Sigmoid colon (tissue), 7 donors: ENCODE data around the gene ASXL3. TPM values are rescaled to one million over a fixed set of nuclear protein-coding genes. Genes with fewer than 3 reads are reported as not detected.

Source experiments
- DNase-seq: peaks from one replicate; pipeline ENCODE4 v3.0.0-alpha.2; 2019
- H3K27ac ChIP-seq, 4 donors: fragments of 200-600 bp; sonication (generic); one replicate each; pipeline ENCODE4 v1.5.1; 2016 to 2019; ENCODE audit warnings: mild to moderate bottlenecking in 1 of 4
- H3K27me3 ChIP-seq, 3 donors: fragments of 200-600 bp; sonication (generic); one replicate each; pipeline ENCODE4 v1.5.1; 2019; ENCODE audit warnings: mild to moderate bottlenecking in 1 of 3
- H3K36me3 ChIP-seq, 4 donors: fragments of 200-600 bp; sonication (generic); one replicate each; pipeline ENCODE4 v1.5.1; 2016 to 2019
- H3K4me1 ChIP-seq, 4 donors: fragments of 200-600 bp; sonication (generic); one replicate each; pipeline ENCODE4 v1.5.1; 2017 to 2019
- H3K4me3 ChIP-seq, 4 donors: fragments of 200-600 bp; sonication (generic); one replicate each; pipeline ENCODE4 v1.5.1; 2017 to 2019; ENCODE audit warnings: mild to moderate bottlenecking in 2 of 4, moderate library complexity in 1 of 4
- H3K9me3 ChIP-seq, 4 donors: fragments of 200-600 bp in 3 of 4; sonication (generic) in 3 of 4; one replicate each; pipeline versions ENCODE4 v1.5.1 to v1.6.1; 2013 to 2019
- EP300 ChIP-seq, 4 donors: sonication (generic); formaldehyde crosslinking; IDR thresholded peaks; one replicate each; pipeline ENCODE4 v1.6.1; 2017; ENCODE audit warnings: antibody characterized with exemption in 4 of 4
- POLR2A ChIP-seq, 2 donors: fragments of 450-650 bp; IDR thresholded peaks; one replicate each; pipeline ENCODE4 v1.6.1; 2016; ENCODE audit warnings: antibody characterized with exemption in 2 of 2, mild to moderate bottlenecking in 2 of 2, moderate library complexity in 2 of 2
- POLR2AphosphoS5 ChIP-seq, 4 donors: sonication (generic); formaldehyde crosslinking; IDR thresholded peaks; one replicate each; pipeline ENCODE4 v1.6.1; 2017; ENCODE audit warnings: antibody characterized with exemption in 4 of 4
- WGBS, 2 donors: extraction: QIAGEN DNeasy Blood & Tissue Kit; methylation state at CpG; one replicate each; pipeline ENCODE4 v1.1.7; 2013; 5-methylcytosine and 5-hydroxymethylcytosine counted together
- intact Hi-C: fragments of 100-400 bp; cut with DNase I; formaldehyde crosslinking; loops from one replicate; pipeline ENCODE4 v1.15.1; 2023
- polyA plus RNA-seq, 3 donors: library from polyadenylated mRNA; stranded (reverse); fragments of 200-250 nt; gene quantifications; one replicate each; pipeline ENCODE4 v1.2.3, GENCODE V29; 2013
- total RNA-seq, 4 donors: library from RNA; depleted of rRNA; stranded (reverse); fragments of >200 nt; gene quantifications; one replicate each; pipeline ENCODE4 v1.1.0, GENCODE V29; 2016
- TF ChIP-seq, protein P1 (sequence below), 4 experiments: fragments of 450-650 bp in 3 of 4; fragments of 200-600 bp in 1 of 4; IDR thresholded peaks; one replicate each; pipeline ENCODE4 v1.5.1; 2016 to 2019; ENCODE audit warnings: antibody characterized with exemption in 4 of 4, mild to moderate bottlenecking in 3 of 4, moderate library complexity in 2 of 4
- donor health status: healthy with polysubstance abuse.
- donor health status: Bipolar disorder and iron deficiency.
- donor health status: healthy.

ASXL3 gene
- total and polyA plus RNA-seq, 7 donors, result under 0.01 to 9.1 (median 3.6) TPM

DNA sequence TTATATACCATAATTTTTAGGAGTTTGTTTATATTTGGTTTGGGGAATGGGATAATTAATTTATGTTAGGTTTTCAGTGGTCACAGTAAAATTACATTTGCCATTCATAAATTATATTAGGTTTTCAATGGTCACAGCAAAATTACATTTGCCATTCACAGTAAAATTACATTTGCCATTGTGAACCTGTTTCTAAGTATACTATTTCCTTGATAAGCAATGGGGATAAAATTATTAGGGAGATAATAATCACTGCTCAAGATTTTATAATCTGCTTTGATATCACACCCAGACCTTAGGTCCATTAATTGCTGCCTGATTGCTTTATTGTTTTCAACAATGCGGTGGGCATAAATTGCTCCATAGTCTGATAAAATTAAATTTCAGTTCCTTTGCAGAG lies 124.6 kb downstream of the ASXL3 start:
- Histone ChIP-seq H3K4me1 (no peaks in the 10 kb centered on the region), H3K36me3 (no peaks in the 10 kb centered on the region), H3K27ac (no peak overlapping the region), H3K27me3 (no peaks in the 10 kb centered on the region), H3K4me3 (no peak overlapping the region), H3K9me3 (no peaks in the 10 kb centered on the region)
- TF ChIP-seq, protein P1, sequence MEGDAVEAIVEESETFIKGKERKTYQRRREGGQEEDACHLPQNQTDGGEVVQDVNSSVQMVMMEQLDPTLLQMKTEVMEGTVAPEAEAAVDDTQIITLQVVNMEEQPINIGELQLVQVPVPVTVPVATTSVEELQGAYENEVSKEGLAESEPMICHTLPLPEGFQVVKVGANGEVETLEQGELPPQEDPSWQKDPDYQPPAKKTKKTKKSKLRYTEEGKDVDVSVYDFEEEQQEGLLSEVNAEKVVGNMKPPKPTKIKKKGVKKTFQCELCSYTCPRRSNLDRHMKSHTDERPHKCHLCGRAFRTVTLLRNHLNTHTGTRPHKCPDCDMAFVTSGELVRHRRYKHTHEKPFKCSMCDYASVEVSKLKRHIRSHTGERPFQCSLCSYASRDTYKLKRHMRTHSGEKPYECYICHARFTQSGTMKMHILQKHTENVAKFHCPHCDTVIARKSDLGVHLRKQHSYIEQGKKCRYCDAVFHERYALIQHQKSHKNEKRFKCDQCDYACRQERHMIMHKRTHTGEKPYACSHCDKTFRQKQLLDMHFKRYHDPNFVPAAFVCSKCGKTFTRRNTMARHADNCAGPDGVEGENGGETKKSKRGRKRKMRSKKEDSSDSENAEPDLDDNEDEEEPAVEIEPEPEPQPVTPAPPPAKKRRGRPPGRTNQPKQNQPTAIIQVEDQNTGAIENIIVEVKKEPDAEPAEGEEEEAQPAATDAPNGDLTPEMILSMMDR (IDR thresholded peaks at IDR 0.05), result no peak
- TF ChIP-seq POLR2AphosphoS5 (IDR thresholded peaks at IDR 0.05), result no peak
- TF ChIP-seq EP300 (IDR thresholded peaks at IDR 0.05), result no peak
- intact Hi-C loops, result no loop called here
- WGBS, 2 donors, result 95 to 100% methylated on average over 1 of the region's 1 CpG
- no peak for DNase-seq

DNA sequence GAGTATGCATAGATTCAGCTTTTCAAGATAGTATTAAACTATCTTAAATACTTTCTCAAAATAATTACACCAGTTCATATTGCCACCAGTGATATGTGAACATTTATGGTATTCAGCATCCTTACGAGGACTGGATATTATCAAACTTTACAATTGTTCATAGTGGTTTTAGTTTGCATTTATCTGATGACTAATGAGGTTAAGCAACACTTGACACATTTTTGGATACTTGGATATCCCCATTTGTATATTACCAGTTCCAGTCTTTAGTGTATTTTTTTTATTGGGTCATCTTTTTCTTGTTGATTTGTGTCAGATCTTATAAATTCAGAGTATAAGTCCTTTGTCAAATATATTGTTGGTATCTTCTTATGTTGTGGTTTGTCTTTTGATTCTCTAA lies 128.4 kb downstream of the ASXL3 start:
- 41 to 42% methylated on average over 1 of the region's 1 CpG for WGBS, 2 donors
- H3K36me3 ChIP-seq, result no peaks in the 10 kb centered on the region

DNA sequence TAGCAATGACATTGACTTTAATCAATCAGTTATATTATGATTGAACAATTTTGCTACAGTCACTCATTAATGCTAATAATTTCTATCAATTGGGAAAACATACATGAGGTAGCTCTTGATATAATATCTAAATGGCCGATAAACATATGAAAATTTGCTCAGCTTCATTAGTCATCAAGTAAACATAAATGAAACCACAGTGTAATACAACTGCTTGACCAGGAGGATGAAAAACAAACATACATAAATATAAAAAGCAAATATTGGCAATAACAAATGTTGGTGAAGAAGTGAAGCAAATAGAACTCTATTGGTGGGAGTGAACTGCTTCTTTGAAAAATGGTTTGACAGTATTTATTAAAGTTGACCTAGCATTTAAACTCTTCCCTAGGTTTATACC lies 130.9 kb downstream of the ASXL3 start:
- H3K4me1 ChIP-seq, result no peaks in the 10 kb centered on the region
- H3K9me3 ChIP-seq, result peaks cover 0 to 3% (median 0%) of the 10 kb centered on the region in 4 donors
- no peaks in the 10 kb centered on the region for H3K36me3 ChIP-seq
- H3K4me3 ChIP-seq, result no peak overlapping the region
- intact Hi-C loops, result no loop called here
- no peaks in the 10 kb centered on the region for H3K27me3 ChIP-seq
- DNase-seq, result no peak
- no peak overlapping the region for H3K27ac ChIP-seq
- TF ChIP-seq POLR2A (IDR thresholded peaks at IDR 0.05) (no peak), EP300 (IDR thresholded peaks at IDR 0.05) (no peak), POLR2AphosphoS5 (IDR thresholded peaks at IDR 0.05) (no peak)
- 92% methylated on average over 1 of the region's 1 CpG for WGBS, 2 donors

More for the DNA sequence above, 128.4 kb downstream of the ASXL3 start:
- TF ChIP-seq POLR2A (IDR thresholded peaks at IDR 0.05) (no peak), EP300 (IDR thresholded peaks at IDR 0.05) (no peak), POLR2AphosphoS5 (IDR thresholded peaks at IDR 0.05) (no peak)
- TF ChIP-seq, protein P1 (IDR thresholded peaks at IDR 0.05), result no peak
- Histone ChIP-seq H3K9me3 (no peaks in the 10 kb centered on the region), H3K27me3 (no peaks in the 10 kb centered on the region), H3K27ac (no peak overlapping the region), H3K4me3 (no peak overlapping the region), H3K4me1 (no peaks in the 10 kb centered on the region)
- intact Hi-C loops, result no loop called here
- no peak for DNase-seq

DNA sequence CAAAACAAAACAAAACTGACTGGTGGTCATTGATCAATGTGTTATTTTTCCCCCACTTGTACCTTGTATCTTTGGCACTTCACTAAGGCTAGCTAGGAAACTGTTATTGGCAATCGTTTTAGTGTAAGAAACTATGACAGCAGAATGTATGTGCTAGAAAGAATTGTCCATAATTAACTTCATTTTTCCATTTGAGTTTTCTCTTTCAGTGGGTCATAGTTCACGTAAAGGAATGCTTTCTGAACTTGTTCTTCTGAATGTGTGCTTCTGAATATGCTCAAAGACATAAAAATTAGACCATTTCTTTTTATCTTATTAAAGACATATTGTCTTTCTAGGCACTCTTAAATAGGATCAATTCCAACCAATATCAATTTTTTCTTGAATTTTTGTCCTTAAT lies 132.2 kb downstream of the ASXL3 start:
- no peak for DNase-seq
- WGBS, 2 donors, result 84 to 87% methylated on average over 2 of the region's 2 CpGs
- H3K9me3 ChIP-seq, result peaks cover 0 to 3% (median 0%) of the 10 kb centered on the region in 4 donors
- H3K27ac ChIP-seq, result no peak overlapping the region
- no peaks in the 10 kb centered on the region for H3K4me1 ChIP-seq
- TF ChIP-seq, protein P1 (IDR thresholded peaks at IDR 0.05), result no peak
- TF ChIP-seq POLR2AphosphoS5 (IDR thresholded peaks at IDR 0.05), result no peak
- TF ChIP-seq EP300 (IDR thresholded peaks at IDR 0.05), result no peak
- no peak for TF ChIP-seq POLR2A (IDR thresholded peaks at IDR 0.05)
- no peak overlapping the region for H3K4me3 ChIP-seq
- no peaks in the 10 kb centered on the region for H3K36me3 ChIP-seq
- intact Hi-C loops, result no loop called here
- H3K27me3 ChIP-seq, result no peaks in the 10 kb centered on the region

DNA sequence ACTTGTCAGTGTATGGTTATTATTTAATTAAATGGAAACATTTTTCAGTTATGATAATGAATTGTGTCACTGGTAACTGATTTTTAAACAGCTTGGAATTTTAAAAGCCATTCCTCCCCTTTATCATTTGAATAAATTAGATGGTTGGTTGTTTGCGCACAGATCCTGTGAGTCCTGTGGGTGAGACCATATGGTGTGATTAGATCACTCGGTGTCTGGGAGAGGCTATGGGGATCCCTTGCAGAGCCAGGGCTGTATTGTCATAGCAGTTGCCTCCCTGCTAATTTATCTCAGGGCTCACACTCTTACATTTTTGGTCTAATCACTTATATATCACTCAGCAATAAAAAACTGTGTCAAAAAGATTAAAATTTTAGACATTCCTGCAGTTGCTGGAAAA lies 133.5 kb downstream of the ASXL3 start:
- WGBS, 2 donors, result 91 to 93% methylated on average over 2 of the region's 2 CpGs
- Histone ChIP-seq H3K4me3 (no peak overlapping the region), H3K27me3 (no peaks in the 10 kb centered on the region), H3K9me3 (peaks cover 0 to 3% (median 0%) of the 10 kb centered on the region in 4 donors), H3K27ac (no peak overlapping the region), H3K4me1 (no peaks in the 10 kb centered on the region), H3K36me3 (no peaks in the 10 kb centered on the region)
- intact Hi-C loops, result no loop called here
- no peak for DNase-seq
- TF ChIP-seq, protein P1 (IDR thresholded peaks at IDR 0.05), result no peak
- no peak for TF ChIP-seq POLR2AphosphoS5 (IDR thresholded peaks at IDR 0.05)
- no peak for TF ChIP-seq EP300 (IDR thresholded peaks at IDR 0.05)
- no peak for TF ChIP-seq POLR2A (IDR thresholded peaks at IDR 0.05)
